Measurements from ENCODE around the gene VSTM2B. TPM values are rescaled to one million over a fixed set of nuclear protein-coding genes. Genes with fewer than 3 reads are reported as not detected.
A peak's percentile ranks its signal among the peaks of the same experiment; 100 is the strongest.

Gene VSTM2B
- total and polyA plus RNA-seq, 11 donors: not detected

GRCh38 chr19:29491995-29492577 lies 33.7 kb upstream of the VSTM2B start:
- no peaks in the 10 kb centered on the region for H3K36me3 ChIP-seq
- H3K4me3 ChIP-seq: no peak overlapping the region
- no peak for TF ChIP-seq POLR2A (IDR thresholded peaks at IDR 0.05)
- H3K27ac ChIP-seq: no peak overlapping the region
- ATAC-seq (no peak), DNase-seq (no peak)
- 28 to 37% (median 32%) methylated on average over 7 of the region's 7 CpGs for WGBS, 4 donors
- H3K9me3 ChIP-seq: no peaks in the 10 kb centered on the region
- peaks cover 0 to 38% (median 5%) of the 10 kb centered on the region in 9 donors for H3K27me3 ChIP-seq
- intact Hi-C loops (cut with DNase I): no loop called here
- H3K4me1 ChIP-seq: no peaks in the 10 kb centered on the region

DNA sequence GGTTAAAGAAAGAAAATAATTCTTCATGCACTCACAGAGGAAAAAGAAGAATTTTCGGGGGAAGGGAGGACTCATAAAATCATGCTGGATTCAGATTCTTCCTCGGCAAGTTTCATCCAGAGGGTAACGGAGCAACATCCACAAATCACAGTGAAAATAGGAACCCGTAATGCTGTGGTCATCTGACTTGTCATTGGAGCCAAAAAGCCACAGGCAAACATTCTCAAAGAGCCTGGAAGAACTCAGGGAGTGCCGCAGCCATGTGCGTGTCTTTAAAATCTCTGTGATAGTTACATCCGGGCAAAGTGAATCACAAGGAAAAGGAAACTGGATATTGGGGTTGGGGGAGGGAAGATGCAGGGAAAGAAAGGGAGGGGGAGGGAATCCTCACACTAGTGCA lies 33.0 kb upstream of the VSTM2B start:
- Histone ChIP-seq H3K4me1 (no peaks in the 10 kb centered on the region), H3K9me3 (no peaks in the 10 kb centered on the region), H3K27me3 (peaks cover 0 to 38% (median 5%) of the 10 kb centered on the region in 9 donors), H3K4me3 (no peak overlapping the region), H3K27ac (no peak overlapping the region), H3K36me3 (no peaks in the 10 kb centered on the region)
- DNase-seq (no peak), ATAC-seq (no peak)
- 10 to 14% (median 12%) methylated on average over 7 of the region's 7 CpGs for WGBS, 4 donors
- TF ChIP-seq POLR2A (IDR thresholded peaks at IDR 0.05): no peak
- TF ChIP-seq, protein P1, sequence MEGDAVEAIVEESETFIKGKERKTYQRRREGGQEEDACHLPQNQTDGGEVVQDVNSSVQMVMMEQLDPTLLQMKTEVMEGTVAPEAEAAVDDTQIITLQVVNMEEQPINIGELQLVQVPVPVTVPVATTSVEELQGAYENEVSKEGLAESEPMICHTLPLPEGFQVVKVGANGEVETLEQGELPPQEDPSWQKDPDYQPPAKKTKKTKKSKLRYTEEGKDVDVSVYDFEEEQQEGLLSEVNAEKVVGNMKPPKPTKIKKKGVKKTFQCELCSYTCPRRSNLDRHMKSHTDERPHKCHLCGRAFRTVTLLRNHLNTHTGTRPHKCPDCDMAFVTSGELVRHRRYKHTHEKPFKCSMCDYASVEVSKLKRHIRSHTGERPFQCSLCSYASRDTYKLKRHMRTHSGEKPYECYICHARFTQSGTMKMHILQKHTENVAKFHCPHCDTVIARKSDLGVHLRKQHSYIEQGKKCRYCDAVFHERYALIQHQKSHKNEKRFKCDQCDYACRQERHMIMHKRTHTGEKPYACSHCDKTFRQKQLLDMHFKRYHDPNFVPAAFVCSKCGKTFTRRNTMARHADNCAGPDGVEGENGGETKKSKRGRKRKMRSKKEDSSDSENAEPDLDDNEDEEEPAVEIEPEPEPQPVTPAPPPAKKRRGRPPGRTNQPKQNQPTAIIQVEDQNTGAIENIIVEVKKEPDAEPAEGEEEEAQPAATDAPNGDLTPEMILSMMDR (IDR thresholded peaks at IDR 0.05): no peak
- intact Hi-C loops (cut with DNase I): no loop called here

GRCh38 chr19:29495091-29495490 lies 30.7 kb upstream of the VSTM2B start:
- no peak overlapping the region for H3K4me3 ChIP-seq
- no peaks in the 10 kb centered on the region for H3K36me3 ChIP-seq
- no peak for ATAC-seq
- H3K27me3 ChIP-seq: peaks cover 0 to 30% (median 5%) of the 10 kb centered on the region in 9 donors
- no peak overlapping the region for H3K27ac ChIP-seq
- H3K9me3 ChIP-seq: no peaks in the 10 kb centered on the region
- no peak for DNase-seq
- intact Hi-C loops (cut with DNase I): no loop called here
- 90 to 94% (median 91%) methylated on average over 3 to 4 of the region's 4 CpGs for WGBS, 4 donors
- TF ChIP-seq, protein P1 (IDR thresholded peaks at IDR 0.05): no peak
- no peak for TF ChIP-seq POLR2A (IDR thresholded peaks at IDR 0.05)
- no peaks in the 10 kb centered on the region for H3K4me1 ChIP-seq

DNA sequence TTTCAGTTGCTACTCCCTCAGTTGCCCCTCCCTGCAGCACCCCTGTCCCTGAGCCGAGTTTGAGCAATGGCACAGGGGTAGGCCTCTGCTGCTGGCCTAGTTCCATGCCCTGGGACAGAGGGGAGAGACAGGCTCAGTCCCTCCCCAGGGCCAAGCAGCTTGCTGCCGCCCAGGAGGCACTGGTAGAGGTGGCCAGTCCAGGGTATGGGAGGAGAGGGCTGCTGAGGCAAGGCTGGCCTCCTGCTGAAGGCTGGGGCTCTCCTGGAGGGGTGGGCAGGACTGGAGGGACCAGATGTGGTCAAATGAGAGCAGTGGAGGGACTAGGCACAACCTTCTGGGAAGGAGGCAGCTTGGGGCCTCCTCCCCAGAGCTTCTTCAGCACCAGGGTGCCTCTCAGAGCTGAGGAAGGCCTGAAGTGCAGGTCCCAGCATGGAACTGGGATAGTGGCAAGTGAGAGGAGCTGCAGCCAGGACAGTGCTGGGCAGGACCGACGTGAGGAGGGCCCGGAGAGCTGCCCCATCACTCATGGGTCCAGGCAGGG lies 29.8 kb upstream of the VSTM2B start:
- intact Hi-C loops (cut with DNase I): no loop called here
- 56 to 87% (median 79%) methylated on average over 2 to 5 of the region's 5 CpGs for WGBS, 4 donors
- peak in 1 of 5 donors; percentile 14 for DNase-seq
- H3K27me3 ChIP-seq: peaks cover 0 to 28% (median 5%) of the 10 kb centered on the region in 9 donors
- no peaks in the 10 kb centered on the region for H3K36me3 ChIP-seq
- no peaks in the 10 kb centered on the region for H3K4me1 ChIP-seq
- no peak overlapping the region for H3K27ac ChIP-seq
- H3K4me3 ChIP-seq: no peak overlapping the region
- no peak for ATAC-seq
- no peaks in the 10 kb centered on the region for H3K9me3 ChIP-seq
- TF ChIP-seq POLR2A (IDR thresholded peaks at IDR 0.05): no peak
- TF ChIP-seq, protein P1 (IDR thresholded peaks at IDR 0.05): no peak

DNA sequence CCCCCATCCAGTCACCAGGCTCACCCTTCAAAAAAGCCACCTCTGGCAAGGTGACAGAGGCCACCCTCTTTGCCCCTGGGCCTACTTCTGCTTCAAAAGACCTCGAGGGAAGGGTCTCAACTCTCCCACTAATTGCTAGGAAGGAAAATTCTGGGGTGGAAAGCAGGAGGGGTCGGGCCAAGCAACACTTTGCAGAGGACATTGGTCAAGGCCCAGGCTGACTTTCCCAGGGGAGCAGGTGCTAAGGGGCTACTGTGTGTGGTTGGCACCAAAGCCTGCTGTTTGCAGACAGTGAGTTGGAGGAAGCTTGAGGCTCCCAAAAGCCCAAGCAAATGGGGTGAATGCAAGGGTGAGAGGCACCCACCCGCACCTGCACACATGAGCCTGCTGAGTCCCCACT lies 28.6 kb upstream of the VSTM2B start:
- TF ChIP-seq, protein P1 (IDR thresholded peaks at IDR 0.05): no peak
- TF ChIP-seq POLR2A (IDR thresholded peaks at IDR 0.05): no peak
- DNase-seq (no peak), ATAC-seq (no peak)
- Histone ChIP-seq H3K9me3 (no peaks in the 10 kb centered on the region), H3K27ac (no peak overlapping the region), H3K36me3 (no peaks in the 10 kb centered on the region), H3K27me3 (peaks cover 0 to 16% (median 3%) of the 10 kb centered on the region in 9 donors), H3K4me3 (no peak overlapping the region), H3K4me1 (no peaks in the 10 kb centered on the region)
- WGBS, 4 donors: 61 to 72% (median 71%) methylated on average over 3 of the region's 3 CpGs
- intact Hi-C loops (cut with DNase I): no loop called here

All from heart left ventricle (tissue), 16 donors.